Stimulated activated CD8-positive, alpha-beta memory T cell treated with anti-CD3 and anti-CD28 coated beads, Interleukin-15, amount 100 ng/mL, for 24 hours (primary cell): ENCODE measurements around the gene STRAP.
"Not testable (repeated sequence)": the region's sequence is repeated elsewhere in the genome, so short reads cannot be mapped to it uniquely, and the experiment has no call there.

Source experiments
- DNase-seq: peaks from one replicate; pipeline ENCODE4 v3.0.0-alpha.2; 2020; ENCODE audit warnings: low read depth

The STRAP gene

DNA sequence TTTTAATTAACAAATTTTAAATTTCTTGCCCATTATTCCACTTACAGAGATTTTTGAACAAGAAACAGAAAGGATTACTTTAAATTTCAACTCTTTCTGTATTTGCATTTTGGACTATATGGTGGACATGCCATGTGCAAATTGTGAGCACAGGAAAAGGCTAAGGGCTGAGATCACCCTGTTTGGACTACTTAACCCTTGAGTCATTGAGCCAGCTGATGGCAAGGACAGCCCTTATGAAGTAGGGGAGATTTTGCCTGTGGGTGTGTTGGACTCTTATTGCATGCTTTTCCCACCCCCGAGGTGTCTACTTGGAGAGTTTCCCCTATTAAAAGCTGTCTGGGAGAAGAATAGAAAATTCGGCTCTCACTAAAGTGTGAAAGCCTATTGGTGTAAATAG is 46.2 kb downstream of the STRAP start:
- no peak for DNase-seq

DNA sequence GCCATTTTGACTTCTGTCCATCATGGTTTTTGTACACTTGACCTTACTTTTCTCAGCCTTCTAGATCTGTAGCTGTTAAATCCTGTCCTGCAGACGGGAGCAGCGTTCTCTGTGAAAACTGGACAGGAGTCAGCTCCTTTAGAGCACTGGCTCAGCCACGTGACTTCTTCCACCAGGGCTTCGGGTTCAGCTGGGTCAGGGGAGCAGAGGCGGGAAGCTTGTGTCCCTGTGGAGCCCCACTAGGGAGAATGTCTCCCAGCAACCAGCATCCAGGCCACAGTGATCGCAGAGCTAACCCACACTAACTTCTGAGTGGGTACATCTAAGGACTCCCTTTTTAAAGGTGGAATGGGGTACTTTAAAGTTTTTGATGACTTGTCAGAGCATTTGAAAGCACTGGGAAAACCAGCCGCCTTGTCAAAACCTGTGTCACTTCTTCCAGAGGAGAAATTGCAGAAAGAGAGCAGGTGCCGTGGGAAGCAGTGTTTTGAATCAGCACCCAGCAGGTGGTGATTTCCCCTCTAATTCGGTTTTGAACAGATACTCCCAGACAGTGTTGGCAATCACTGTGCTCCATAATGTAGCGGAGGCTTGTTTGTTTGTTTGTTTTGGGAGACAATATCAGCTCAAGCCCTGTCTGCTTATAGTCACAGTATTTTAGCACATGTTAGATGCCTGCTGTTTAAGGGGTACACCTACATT is 46.8 kb downstream of the STRAP start:
- DNase-seq: no peak

DNA sequence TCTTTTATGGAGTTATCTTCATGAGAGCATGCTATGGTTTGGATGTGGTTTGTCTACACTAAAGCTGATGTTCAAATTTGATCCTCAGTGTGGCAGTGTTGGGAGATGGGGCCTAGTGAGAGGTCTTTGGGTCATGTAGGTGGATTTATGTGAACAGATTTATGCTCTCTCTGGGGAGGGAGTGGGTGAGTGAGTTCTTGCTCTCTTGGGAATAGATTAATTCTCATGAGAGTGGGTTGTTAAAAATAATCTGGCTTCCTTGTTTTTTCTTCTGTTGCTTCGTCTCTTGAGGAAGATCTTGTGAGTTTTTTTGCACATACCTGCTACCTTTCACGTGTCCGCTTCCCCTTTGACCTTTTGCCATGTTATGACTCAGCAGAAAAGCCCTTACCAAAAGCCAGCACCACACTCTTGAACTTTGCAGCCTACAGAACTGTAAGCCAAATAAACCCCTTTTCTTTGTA is 49.4 kb downstream of the STRAP start:
- no peak for DNase-seq

DNA sequence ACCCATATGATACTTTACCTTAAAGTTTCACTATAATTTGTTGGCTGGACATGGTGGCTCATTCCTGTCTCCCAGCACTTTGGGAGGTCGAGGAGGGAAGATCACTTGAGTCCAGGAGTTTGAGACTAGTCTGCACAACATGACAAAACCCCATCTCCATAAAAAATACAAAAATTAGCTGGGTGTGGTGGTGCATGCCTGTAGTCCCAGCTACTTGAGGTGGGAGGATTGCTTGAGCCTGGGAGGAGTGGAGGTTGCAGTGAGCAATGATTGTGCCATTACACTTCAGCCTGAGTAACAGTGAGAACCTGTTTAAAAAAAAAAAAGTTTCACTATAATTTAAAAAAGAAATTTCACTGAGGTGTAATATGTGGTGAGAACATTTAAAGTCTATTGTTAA is 50.1 kb downstream of the STRAP start:
- DNase-seq: no peak

DNA sequence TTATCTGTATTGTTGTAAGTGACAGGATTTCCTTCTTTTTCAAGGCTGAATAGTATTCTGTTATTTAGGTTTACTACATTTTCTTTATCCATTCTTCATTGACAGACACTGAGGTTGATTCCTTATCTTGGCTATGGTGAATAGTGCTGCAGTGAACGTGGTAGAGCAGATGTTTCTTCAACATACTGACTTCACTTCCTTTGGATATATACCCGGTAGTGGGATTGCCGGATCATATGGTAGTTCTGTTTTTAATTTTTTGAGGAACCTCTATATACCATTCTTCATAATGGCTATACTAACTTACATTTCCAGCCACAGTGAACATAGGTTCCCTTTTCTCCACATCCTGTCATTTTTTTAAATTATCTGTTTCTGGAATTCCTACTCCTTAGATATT is 50.8 kb downstream of the STRAP start:
- no peak for DNase-seq

DNA sequence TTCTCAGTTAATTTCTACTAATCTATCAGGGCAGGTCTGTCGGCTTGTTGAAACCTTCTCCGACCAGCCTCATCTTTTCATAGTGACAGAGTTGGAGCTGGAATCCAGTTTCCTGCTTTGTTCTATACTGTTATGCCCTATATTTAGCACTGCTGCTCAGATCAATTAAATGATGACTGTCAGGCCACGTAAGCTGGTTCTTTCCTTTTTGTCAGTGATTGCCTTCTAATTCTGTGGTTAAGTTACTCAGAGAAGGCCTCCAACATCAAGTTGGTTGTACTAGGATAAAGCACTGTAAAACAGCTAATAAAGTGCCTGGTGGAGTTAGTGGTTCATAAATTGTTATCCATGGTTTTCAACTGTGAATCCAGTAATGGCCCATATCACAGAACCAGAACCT is 51.6 kb downstream of the STRAP start:
- DNase-seq: no peak

DNA sequence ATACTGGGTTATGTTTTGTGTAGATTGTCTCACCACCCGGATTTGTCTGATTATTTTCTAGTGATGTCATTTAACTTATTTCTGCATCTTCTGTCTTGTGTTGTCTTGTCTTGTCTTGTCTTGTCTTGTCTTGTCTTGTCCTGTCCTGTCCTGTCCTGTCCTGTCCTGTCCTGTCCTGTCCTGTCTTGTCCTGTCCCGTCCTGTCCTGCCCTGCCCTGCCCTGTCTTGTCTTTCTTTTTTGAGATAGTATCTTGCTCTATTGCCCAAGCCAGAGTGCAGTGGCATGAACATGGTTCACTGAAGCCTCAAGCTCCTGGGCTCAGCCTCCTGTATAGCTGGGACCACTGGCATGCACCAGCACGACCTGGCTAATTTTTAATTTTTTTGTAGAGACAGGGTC is 54.6 kb downstream of the STRAP start:
- no peak for DNase-seq

DNA sequence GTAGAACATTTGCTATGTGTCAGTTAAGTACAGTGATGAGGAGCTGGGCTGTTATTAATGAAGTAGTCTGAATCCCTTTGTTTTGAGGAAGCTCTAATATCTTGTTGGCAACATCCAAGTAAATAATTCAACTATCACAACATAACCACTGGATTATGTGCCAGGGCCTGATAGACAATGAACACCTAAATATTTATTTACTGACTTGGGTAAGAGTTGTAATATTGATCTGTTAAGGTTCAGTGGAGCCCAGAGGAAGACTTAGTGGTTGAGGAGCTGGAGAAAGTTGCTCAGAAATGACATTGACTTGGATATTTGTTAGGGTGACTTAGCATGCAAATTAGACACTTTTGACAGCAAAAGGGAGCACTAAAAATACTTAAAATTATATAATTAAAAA is 55.7 kb downstream of the STRAP start:
- DNase-seq: no peak

DNA sequence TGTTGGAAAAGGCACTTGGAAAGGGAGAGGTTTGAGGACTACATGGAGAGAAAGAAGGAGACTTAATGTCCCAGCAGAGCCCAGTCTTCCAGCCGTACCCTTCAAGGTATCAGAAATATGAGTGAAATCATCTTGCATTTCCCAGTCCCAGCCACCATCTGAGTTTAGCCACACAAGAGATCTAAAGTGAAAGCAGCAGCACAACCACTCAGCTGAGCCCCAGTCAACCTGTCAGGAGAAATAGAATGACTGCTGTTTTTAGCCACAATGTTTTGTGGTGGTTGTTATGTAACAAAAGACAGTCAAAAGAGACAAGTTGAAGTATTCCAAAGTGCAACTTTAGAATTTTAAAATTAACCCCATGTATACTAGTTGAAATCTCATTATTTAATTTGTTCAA is 56.9 kb downstream of the STRAP start:
- no peak for DNase-seq

DNA sequence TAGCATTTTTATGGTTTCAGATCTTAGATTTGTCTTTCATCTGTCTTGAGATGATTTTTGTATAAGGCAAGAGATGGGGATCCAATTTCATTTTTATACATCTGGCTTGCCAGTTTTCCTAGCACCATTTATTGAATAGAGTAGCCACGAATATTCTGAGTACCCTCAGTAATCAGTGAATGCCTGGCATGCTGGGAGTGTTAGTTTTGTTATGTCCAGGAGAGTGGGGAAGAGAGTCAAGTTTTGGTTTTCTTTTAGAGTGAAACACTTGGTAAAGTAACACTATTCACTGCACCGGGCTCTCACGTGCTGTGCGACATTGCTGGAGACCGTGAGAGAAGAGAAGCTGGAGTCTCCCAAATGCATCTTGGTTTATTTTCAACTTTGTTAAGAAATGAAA is 60.3 kb downstream of the STRAP start:
- no peak for DNase-seq

DNA sequence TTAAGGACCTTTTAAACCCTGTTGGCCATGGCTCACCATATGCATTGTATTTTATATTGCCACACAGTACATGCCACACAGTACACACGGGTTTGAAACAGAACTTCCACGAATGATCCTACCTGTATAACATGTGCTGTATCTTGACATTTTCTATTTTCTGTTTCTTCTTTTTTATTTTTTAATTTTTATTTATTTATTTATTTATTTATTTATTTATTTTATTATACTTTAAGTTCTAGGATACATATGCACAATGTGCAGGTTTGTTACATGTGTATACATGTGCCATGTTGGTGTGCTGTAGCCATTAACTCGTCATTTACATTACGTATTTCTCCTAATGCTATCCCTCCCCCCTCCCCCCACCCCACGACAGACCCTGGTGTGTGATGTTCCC is 61.3 kb downstream of the STRAP start:
- not testable (repeated sequence) for DNase-seq

DNA sequence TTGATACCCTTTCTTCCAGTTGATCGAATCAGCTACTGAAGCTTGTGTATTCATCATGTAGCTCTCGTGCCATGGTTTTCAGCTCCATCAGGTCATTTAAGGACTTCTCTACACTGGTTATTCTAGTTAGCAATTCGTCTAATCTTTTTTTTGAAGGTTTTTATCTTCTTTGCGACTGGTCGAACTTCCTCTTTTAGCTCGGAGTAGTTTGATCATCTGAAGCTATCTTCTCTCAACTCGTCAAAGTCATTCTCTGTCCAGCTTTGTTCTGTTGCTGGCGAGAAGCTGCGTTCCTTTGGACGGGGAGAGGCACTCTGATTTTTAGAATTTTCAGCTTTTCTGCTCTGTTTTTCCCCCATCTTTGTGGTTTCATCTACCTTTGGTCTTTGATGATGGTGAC is 66.3 kb downstream of the STRAP start:
- not testable (repeated sequence) for DNase-seq
